ENCODE results near the gene CARD14.
"Not testable (repeated sequence)": the region's sequence is repeated elsewhere in the genome, so short reads cannot be mapped to it uniquely, and the experiment has no call there.

CARD14 gene

DNA sequence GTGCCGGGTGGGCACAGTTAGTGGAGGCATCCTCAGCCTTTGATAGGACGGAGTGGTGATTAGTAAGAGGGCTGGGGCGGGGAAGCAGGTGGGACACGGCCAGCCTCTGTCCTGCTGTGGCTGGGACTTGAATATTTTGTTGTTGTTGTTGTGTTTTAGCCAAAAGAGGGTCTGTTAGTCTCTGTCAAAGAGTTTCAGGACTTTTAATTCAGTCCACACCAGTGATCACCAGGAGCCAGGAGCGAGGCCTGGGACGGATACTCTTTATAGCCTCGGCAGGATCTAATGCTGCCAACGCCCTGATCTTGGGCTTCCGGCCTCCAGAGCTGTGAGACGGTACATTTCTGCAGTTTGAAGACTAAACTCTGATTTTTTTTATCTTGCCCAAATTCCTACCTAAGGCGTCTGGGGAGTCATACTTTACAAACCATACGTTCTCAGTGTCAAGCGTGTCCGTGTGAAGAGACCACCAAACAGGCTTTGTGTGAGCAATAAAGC, 87.9 kb downstream of the CARD14 start:
- no peak for DNase-seq

DNA sequence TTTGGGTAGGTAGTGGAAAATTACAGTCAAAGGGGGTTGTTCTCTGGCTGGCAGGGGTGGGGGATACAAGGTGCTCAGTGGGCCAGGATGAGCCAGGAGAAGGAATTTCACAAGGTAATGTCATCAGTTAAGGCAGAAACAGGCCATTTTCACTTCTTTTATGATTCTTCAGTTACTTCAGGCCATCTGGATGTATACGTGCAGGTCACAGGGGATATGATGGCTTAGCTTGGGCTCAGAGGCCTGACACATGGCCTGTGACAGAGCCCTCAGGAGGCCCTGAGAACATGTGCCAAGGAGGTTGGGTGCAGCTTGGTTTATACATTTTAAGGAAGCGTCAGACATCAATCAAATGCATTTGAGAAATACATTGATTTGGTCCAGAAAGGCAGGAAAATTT, 88.5 kb downstream of the CARD14 start:
- DNase-seq: not testable (repeated sequence)

Measured in midbrain (tissue), 1 donor.